Ovary (tissue), 3 donors: ENCODE results near the gene ST7.
A peak's percentile ranks its signal among the peaks of the same experiment; 100 is the strongest.

Source experiments
- POLR2A ChIP-seq: fragments of 450-650 bp; IDR thresholded peaks from one replicate; pipeline ENCODE4 v1.6.1; 2017; ENCODE audit warnings: antibody characterized with exemption, mild to moderate bottlenecking, moderate library complexity
- TF ChIP-seq, protein P1 (sequence below), 3 donors: fragments of 450-650 bp in 2 of 3; fragments of 200-600 bp in 1 of 3; IDR thresholded peaks; one replicate each; pipeline versions ENCODE4 v1.5.1 to v1.8.0; 2016 to 2022; ENCODE audit warnings: antibody characterized with exemption in 3 of 3, mild to moderate bottlenecking in 1 of 3
- donor health status: DM: no; HTN: no; CAD: no.

DNA sequence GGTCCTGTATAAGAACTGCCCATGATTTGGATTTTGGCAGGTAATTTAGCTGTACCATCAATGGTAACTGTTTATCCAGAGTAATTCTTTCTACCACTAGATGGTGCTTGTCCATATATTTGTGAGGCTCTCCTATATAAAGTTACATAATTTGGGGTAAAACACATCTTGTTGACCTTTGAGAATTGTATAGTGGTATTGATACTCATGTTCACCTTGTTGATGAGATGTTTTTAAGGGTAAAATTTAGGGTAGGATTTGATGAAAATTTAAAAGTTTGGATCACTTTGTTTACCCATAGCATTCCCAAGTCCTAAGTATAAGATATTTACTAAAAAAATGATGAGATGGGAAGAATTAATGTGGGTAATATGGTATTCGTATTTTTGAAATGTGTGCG, 31.6 kb downstream of the ST7 start:
- TF ChIP-seq, protein P1, sequence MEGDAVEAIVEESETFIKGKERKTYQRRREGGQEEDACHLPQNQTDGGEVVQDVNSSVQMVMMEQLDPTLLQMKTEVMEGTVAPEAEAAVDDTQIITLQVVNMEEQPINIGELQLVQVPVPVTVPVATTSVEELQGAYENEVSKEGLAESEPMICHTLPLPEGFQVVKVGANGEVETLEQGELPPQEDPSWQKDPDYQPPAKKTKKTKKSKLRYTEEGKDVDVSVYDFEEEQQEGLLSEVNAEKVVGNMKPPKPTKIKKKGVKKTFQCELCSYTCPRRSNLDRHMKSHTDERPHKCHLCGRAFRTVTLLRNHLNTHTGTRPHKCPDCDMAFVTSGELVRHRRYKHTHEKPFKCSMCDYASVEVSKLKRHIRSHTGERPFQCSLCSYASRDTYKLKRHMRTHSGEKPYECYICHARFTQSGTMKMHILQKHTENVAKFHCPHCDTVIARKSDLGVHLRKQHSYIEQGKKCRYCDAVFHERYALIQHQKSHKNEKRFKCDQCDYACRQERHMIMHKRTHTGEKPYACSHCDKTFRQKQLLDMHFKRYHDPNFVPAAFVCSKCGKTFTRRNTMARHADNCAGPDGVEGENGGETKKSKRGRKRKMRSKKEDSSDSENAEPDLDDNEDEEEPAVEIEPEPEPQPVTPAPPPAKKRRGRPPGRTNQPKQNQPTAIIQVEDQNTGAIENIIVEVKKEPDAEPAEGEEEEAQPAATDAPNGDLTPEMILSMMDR (IDR thresholded peaks at IDR 0.05), result peak in 2 of 3 donors; percentile 36 to 37
- TF ChIP-seq POLR2A, result no peak
